LNCaP clone FGC (cell line): ENCODE results near the gene LEF1.

ENCODE experiments used
- DNase-seq: peaks from one replicate; pipeline ENCODE4 v3.0.0-alpha.2; 2011; ENCODE audit warnings: low read depth
- H3K4me3 ChIP-seq: 2 replicates; pipeline ENCODE4 v1.5.1; 2011; ENCODE audit warnings: mild to moderate bottlenecking, low read depth, low read length, control low read depth
- CTCF ChIP-seq: IDR thresholded peaks from 2 replicates; pipeline ENCODE4 v1.5.1; 2012; ENCODE audit warnings: mild to moderate bottlenecking; ENCODE audit not compliant: control insufficient read depth, insufficient read depth; ENCODE audit errors: extremely low read depth

Gene LEF1

GRCh38 chr4:108171339-108172230 is 2.9 kb upstream of the LEF1 start:
- H3K4me3 ChIP-seq = no peak overlapping the region

DNA sequence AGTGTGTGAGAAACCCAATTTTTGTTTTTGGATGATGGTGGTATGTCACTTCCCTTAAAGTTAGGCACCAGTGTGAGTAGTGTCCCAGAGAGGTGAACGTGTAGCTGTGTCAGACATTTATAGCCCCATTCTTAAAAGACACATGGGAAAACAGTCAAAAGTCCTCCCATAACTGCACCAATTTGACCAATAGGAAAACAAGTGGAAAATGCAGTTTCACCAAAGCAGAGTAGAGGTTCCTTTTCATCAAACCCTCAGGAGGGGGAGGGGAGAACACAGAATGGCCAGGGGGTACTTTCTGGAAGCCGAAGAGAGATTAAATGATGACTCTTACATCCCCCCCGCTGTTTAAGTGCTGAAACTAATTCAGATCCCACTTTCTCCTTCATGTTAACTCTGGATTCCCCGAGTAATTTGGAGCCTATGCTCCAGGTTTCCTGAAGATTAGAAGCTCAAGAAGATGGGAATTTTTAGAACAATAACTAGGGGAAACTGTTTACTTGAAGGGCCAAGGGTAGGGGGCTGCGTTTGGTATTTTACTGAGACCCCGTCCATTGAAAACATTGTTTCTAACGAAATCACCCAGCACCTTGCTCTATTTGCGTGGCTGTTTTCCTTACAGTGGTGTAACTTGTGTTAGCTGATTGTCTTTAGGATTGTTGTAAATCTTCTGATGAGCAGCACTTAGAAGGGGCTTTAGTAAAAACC is 2.1 kb upstream of the LEF1 start:
- no peak overlapping the region for H3K4me3 ChIP-seq
- TF ChIP-seq CTCF = no peak
- no peak for DNase-seq

More at GRCh38 chr4:108171339-108172230, 2.9 kb upstream of the LEF1 start:
- no peak for DNase-seq
- no peak for TF ChIP-seq CTCF

DNA sequence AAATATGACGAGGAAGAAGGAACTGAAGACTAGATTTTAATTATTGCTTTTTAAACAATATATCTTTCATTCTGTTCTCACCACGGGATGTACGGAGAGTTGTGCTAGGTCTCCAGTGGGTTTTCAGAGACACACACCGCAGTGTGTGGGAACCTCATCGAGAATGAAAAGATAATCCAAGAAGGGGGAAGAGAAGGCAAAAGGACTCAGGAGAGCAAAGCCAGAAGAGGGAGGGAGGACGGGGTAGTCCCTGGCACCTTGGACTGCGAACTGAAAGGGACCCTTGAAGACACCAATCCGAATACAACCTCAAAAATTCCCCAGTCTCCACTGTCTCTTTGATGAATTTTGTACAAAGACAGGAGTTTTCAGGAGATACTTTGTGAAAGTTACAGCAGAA is 932 bp upstream of the LEF1 start:
- no peak for DNase-seq
- TF ChIP-seq CTCF = no peak
- no peak overlapping the region for H3K4me3 ChIP-seq

DNA sequence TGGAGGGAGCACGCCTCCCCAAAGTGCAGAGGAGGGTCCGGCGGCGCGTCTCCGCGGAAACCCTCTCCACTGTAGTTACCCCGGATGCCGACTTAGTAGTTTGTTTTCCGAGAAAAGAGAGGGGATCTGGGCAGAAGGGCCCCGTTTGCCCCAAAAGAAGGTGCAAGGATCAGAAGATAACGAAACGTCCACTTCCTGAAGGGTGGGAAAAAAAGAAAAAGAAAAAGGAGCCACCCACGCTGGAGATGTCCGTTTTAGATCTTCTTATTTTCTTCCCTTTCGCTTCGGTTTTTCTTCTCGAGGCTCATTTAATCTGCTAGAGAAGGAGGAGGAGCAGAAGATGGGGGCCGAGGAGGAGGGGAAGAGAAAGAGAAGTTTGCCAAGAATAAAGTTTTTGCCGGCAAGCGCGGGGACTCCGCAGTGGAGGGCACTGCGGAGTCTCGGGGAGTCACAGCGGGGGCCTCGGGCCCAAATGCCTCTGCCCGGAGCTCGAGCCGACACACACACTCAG is 517 bp downstream of the LEF1 start:
- TF ChIP-seq CTCF = no peak
- no peak for DNase-seq
- peak overlapping the region; percentile 58 for H3K4me3 ChIP-seq

- TF ChIP-seq CTCF = no peak
- DNase-seq = no peak
- no peak overlapping the region for H3K4me3 ChIP-seq
Observed at GRCh38 chr4:108166441-108167315, 2.1 kb downstream of the LEF1 start.

DNA sequence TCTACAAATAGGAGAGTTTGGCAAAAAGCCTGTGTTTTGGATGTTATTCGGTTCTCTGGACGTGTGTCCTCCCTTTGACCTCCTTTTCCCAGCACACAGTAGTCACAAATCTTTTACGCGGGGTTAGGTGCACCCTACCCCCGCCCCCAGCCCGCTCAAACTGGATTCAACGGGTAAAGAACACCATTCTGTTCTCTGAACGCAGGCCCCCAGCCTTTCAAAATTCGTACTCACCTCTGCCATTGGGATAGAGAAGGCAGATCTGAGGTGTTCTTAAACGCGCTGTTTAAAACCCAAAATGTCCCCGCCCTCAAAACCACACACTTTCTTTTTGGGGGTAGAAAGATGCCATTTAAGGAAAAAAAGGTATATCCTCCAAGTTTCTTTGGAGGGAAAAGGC is 2.7 kb downstream of the LEF1 start:
- TF ChIP-seq CTCF = no peak
- no peak for DNase-seq
- no peak overlapping the region for H3K4me3 ChIP-seq
